Islet precursor cell (in vitro differentiated cells): ENCODE results near the gene ATXN7L1.
"Not testable (repeated sequence)": the region's sequence is repeated elsewhere in the genome, so short reads cannot be mapped to it uniquely, and the experiment has no call there.

Source experiments
- DNase-seq: peaks from one replicate; pipeline ENCODE4 v3.0.0-alpha.2; 2018

Gene ATXN7L1

DNA sequence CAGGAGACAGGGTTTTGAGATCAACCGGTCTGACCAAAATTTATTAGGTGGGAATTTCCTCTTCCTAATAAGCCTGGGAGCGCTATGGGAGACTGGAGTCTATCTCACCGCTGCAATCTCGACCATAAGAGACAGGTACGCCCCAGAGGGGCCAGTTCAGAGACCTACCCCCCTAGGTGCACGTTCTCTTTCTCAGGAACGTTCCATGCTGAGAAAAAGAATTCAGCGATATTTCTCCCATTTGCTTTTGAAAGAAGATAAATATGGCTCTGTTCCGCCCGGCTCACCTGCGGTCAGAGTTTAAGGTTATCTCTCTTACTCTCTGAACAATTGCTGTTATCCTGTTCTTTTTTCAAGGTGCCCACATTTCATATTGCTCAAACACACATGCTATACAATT lies 179.2 kb downstream of the ATXN7L1 start:
- DNase-seq = not testable (repeated sequence)

DNA sequence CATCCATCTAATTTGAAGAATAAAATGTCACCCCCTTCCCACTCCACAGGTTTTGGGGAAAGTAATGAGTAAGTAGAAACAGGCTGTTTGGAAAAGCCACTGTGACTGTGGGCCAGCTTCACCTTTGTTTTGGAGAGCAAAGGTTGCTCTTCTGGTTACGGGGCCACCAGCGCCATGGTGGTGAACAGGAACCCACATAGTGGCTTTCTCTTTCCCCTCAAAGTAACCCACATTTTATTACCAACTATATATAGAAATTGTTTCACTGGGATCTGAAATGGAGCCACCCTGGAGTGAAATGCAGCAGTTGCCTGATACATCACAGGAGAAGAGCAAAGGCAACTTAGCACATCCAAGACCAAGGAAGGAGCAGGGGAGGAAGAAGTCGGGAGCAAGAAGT lies 182.8 kb downstream of the ATXN7L1 start:
- DNase-seq = no peak

DNA sequence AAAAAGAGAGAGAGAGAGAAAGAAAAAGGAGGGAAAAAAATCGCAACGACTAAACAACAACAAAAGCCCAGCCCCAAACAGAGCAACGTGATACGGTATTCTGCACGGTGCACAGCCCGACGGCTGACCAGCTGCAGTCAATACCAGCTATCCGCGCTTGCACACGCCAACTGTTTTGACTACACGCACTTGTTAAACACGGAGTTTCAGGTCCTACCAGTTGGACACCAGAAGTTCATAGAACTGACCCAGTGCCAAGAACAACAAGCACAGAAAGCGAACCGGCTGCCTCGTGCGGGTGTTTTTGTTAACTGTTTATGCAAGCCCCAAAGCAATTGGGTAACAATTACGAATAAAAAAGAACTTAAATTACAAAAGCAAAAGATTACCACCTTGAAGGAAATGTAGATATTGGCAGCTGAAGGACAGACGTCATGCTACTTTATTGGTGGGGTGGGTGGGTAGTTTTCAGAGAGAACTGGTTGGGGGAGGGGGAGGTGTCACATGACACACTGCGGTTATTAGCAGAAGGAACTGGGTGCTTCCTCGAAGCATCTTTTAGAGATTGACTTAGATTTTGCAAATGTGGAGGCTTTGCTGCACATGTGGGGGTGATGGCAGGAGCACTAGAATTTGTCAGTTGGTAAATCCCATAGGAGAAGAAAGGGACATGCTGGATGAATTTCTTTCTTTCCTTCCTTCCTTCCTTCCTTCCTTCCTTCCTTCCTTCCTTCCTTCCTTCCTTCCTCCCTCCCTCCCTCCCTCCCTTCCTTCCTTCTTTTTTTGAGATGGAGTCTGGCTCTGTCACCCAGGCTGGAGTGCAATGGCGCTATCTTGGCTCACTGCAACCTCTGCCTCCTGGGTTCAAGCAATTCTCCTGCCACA lies 184.5 kb downstream of the ATXN7L1 start:
- peak; percentile 65 for DNase-seq

DNA sequence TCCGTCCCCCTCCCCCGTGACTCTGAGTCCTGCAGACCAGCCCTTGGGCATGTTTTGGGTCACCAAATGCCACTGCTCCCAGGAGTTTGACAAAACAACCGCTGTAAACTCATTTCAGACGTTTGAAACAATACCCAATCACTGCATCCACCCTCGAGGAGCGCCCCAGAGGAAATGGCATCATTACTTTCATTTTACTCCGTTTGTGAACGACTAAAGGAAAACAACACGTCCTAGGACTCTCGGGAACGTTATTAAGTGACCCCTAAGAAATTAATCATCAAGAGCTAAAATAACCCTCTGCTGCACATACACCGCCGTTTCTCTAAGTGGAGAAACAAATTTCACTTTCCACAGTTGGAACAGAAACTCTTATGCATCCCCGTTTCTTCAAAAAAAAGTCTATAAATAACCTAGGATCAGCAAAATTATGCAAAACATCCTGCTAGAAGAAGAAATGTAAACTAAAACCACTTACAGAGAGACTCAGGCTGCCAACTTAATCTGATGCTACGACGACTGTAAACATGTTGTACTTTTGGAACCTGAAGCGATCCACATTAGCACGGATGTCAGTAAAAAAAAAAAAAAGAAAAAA lies 185.2 kb downstream of the ATXN7L1 start:
- peak; percentile 70 for DNase-seq

DNA sequence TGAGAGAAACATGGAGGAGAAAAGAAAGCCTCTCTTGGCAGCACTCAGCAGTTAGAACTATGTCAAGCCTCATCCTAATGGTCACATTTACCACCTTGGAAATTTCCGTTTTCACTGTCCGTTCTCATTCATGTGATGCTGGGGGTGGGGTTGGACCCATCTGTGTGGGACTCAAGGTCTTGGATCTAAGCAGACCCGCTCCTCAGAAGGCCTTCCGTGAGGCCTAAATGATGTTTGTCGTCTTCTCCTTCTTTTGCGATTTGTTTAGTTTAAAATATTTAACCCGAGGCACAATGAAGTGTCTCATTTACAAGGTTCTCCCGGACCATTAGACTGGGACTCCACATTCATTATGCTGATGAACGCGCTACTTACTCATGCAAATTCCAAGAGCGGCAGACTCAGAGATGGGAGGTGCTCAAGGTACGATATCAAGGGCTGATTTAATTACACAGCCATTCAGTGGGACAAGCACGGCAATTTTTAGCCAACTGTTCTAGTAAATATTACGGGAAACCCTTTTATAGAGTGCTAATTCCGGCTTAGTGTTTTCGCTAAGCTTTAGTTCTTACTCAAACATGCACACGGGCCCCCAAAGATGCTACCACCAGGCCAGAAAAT lies 186.0 kb downstream of the ATXN7L1 start:
- DNase-seq = peak; percentile 66

DNA sequence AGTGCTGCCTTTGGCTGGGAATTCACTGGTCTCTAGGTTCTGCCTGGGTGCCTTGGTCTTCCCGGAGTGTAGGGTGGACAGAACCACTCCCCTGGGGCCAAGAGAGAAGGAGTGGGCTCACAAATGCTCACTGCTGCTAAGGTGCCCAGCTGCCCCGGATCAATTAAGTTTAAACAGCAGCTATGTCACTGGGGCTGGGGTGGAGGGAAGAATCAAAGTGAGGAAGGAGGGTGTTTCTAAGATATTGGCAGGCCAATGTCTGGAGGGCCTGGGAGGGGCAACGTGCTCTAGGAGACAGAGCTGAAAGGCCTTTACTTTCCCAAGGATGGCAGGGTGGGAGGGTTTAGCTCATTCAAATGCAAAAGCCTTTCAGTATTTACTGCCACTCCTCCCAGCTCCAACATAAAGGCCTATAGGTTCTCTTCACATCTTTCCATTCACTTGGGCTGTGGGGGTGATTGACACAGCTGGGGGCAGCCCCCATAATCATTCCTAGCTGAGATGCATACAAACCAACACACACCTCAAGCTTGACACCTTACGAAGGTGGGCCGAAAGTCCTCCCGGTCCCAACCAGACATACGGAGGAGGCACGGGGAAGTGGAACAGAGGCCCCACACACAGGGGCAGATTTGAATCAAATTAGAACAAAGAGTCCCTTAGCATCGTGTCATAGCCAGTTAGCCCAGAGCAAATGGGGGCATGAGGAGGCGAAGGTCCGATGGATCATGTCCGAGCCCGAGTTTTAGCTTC lies 187.2 kb downstream of the ATXN7L1 start:
- DNase-seq = peak; percentile 65

DNA sequence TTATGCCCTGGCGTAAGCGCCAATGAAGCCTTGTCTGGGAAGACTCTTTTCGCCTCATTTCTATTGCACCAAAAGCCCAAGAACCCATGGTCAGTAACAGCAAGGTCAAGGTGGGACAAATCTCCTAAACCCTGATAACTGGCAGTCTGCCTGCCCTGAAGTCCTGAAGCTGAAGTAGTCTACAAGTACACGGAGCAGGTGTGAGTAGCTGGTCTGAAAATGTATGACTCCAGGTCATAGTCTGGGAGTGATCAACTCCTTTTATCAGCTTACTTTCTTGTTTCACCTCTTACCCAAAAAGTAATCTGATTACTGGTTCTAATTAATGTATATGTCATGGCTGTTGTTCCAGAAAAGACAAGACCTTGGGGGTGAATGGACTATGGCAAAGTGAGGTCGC lies 187.8 kb downstream of the ATXN7L1 start:
- no peak for DNase-seq

DNA sequence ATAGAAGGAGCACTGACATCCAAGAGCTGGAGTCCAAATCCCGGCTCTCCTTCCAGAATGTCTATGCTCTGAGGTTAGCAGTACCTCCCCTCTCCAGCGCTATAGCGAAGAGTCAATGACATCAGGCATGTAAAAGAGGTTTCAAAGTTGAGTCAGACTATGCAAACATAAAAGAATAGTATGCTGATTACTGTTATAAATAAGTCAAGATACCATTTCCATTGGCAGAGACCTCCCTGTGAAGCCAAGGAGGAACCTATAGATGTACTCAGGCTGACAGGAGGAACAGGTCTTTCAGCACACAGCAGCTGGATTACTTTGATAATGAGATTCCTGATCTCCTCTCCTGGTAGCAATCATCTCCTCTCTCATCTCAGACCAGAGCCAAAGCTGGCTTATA lies 191.2 kb downstream of the ATXN7L1 start:
- no peak for DNase-seq

DNA sequence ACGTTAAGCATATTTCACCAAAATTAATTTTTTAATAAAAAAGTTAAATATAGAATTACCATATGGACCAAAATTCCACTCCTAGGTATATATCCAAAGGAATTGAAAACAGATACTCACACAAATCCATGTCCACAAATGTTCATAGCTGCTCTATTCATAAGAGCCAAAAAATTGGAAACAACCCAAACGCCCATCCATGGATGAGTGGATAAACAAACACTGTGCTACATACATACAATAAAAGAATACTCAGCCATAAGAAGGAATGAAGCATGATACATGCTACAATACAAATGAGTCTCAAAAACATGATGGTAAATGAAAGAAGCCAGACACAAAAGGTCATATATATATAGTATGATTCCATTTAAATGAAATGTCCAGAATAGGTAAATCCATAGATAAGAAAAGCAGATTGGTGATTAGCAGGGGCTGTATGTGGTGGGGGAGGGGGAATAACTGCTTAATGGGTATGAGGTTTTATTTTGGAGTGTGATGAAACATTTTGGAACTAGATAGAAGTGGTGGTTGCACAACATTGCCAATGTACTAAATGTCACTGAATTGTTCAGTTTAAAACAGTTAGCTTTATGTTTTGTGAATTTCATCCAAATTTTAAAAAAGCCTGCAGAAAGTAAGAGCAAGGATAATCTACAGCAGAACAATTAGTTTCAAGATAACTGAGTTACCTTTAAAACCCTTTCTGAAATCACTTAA lies 193.9 kb downstream of the ATXN7L1 start:
- DNase-seq = no peak

DNA sequence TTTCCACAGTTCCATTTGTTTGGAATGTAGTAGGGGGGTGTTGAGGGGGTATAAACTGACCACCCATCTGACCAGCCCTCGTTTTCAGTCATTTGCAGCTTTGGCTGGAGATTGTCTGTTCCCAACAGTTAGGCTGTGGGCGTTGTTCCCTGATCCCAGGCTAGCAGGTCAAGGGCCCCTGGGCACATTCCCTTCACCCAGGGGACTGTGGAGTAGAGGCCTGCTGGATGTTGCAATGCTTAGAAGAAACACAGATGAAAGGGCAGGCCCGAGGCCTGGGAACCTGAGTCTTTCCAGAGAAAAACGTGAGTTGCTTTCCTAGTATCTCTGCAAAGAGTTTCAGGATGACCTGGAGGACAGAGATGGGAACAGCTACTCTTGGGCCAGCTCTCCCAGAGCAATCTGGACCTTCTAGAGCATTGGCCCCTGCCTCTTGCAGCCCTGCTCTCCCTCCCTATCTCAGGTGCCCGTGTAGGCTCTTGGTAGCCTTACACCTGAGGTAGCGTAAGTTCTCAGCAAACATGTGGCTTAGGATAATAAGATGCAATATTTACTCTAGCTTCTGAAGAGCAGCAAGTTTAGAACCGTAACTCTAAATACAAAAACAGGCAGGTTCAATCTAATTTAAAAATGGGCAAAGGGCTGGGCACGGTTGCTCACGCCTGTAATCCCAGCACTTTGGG lies 195.8 kb downstream of the ATXN7L1 start:
- peak; percentile 93 for DNase-seq

DNA sequence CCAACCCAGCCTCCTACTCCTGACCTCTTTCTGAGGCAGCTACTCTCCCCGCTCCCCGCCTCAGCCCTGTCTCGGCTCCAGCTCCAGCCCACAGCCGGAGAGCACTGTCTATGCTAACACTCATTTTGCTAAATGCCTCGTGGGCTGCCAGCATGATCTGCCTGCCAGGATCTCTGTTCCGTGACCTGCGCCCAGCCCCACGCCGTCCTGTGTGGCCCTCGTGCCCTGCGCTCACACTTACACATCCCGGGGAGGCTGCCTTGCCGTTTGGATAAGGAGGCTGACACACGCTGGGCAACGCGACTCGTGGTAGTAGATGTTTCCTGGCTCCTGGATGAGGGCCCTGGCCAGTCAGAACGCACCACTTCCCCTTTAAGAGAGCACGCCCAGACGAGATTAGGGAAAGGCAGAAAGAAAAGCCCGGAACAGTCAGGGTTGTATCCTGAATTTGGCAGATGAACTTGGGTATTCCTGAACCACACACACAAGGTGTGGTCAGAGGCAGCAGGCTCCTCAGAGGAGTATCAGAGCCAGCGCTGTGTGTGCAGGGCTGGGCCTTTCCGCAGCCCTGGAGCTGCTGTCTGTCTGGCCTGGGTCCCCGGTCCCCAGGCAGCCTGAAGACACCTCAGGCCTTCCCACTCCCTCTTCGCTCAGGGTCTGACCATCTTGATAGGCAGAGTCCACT lies 197.4 kb downstream of the ATXN7L1 start:
- DNase-seq = no peak

DNA sequence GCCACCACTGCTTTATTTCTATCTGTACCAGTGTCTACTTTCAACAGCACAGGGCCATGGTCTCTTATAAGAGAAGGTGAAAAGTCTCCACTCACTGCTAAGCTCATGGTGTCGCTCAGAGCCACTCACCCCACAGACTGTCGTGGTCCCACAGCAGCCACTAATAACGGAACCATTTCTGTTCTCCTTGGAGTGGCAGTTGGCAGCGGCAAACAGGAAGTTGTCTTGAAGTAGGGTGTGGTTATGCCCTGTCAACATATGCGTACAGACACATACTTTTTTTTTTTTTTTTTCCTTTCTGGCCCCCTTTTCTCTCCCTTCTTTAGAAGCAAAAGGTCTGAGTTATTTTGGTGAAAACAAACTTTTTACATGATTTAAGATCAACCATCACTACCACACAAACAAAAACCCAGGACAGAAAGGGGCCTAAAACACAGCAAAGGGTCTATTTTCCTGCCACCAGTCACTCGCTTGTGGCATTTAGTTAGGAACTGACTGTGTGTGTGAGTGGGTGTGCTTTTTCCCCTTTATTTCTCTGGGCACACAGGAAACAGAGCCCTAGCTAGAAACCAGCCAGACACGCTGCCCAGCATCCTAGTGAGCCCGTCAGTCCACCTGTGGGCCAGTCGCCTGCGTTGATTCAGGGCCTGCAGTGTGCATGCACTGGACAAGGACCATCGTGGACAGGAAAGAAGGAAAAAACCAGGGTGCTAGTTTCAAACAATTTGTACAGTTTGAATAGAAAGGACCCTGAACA lies 198.4 kb downstream of the ATXN7L1 start:
- DNase-seq = no peak

DNA sequence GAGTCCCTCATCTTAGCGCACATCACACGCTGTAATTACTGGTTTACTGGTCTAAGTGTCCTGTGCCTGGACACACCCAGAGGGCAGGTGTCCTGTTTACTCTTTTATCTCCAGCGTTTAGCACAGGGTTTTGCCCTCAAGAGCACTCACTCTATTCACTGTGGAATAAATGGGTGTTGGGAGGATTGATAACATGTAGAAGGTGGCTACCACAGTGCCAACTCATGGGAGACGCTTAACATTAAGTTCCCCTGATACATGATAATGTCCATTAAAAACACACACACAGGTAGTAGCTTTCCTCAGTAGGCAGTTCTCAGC lies 199.0 kb downstream of the ATXN7L1 start:
- DNase-seq = no peak

DNA sequence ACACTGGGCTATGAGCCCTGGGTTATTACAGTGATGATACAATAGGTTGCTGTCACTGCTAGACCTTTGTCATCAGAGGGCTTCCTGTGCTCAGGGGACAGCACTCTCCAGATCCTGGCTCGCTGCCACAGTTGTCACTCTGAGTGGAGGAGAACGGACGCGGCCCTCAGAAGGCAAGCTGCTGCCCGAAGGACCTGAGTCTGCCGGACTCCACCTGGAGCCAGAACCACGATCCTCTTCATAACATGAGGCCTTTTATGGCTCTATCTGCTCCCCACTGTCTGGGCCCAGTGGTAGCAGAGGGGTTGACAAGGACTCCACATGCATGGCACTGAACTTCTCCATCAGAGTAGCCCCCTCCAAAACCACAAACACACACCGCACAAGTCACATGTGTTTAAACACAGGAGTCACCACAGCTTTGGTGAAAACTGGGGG lies 200.4 kb downstream of the ATXN7L1 start:
- no peak for DNase-seq

DNA sequence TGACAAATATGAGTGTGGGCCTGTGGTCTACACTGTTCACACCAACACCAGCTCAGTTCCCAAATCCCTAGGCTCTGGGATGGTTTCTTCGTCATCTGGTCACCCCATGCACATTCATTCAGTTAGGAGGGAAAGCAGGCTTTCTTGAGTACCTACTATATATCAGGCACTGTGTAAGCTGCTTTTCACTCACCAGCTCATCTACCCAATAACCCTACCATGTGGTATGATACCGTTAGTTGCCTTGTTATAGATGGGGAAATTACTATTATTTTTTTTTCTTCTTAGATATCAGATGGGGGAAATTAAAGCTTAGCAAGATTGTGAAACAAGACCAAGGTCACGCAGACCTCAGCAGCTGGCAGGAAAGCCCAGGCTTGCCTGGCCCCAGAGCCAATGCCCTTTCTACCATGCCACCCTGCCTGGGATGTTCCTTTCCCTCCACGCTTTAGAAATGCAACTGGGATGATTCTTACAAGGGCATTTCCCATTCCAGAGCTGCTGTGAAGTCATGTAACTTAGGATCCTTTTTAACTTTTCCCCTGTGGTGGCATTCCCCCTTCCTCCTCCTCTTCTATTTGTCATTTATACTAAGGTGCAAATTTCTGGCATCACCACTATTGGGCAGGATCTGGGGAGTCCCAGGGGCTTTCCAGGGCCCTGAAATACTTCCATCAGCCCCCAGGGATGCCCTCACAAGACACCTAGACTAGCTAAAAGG lies 202.0 kb downstream of the ATXN7L1 start:
- DNase-seq = no peak

DNA sequence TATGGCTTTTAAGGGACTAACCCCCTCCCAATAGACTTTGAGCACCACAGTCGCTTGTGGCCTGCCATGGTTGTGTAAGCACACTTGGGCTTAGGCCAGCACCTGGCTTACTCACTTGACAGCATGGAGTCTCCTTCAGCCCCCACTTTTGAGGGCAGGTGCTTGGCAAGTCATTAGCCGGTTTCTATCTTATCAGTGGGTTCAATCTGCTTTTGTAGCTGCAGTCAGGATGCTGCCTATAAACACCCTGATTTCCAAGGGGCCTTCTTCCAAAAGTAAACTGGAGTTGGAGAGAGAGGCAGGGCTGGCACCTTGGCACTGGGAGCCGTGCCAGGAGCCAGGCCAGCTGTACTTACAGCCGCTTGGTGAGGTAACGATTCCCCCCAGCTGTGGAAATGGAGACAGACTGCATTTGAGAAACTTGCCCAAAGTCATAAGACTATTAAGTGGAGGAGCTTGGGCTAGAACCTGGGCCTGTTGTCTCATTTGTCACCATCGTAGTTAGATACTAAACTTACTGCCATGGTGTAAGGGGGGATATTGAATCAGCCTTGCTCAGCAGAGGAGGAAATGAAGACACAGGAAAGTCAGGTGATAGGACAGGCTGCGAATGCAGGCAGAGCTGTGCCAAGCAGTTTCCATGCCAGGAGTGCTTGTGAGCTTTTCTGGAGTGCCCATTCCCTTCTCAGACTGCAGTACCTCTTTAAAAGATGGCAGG lies 202.9 kb downstream of the ATXN7L1 start:
- no peak for DNase-seq

DNA sequence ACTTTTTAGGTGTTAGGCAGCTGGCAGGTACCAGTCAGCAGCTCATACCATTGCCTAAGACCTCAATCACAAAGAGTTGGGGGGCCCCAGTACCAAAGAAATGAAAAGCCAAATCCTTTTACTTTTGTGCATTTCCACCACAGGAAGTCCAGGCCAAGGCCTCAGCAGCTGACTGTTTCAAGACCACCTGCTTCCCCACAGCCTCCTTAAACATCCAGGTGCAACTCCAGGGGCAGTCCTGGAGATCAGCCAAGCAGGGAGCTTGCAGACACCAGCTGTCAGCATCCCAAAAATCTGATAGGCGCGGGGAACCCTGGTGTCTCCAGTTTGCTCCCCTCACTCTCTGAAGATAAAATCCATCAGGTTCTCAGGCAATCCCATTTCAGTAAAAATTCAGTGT lies 203.6 kb downstream of the ATXN7L1 start:
- DNase-seq = no peak

DNA sequence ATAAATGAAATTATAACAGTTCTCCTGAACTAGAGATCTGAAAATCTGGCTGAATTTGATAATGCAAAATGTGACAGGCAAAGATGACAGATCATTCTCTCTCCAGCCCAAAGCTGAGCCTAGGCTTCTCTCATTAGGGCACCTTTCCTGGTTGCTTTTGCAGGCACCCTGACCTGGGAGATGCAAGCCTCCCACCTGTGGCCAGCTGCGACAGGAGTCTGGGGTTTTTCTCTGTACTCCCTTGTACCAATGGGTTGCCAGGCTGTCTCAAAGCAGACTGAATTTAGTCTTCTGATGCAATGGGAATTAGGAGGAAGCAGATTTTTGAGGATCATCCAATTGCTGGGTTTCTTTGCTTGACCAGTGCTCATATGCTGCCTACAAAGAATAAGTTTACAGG lies 210.1 kb downstream of the ATXN7L1 start:
- DNase-seq = no peak

DNA sequence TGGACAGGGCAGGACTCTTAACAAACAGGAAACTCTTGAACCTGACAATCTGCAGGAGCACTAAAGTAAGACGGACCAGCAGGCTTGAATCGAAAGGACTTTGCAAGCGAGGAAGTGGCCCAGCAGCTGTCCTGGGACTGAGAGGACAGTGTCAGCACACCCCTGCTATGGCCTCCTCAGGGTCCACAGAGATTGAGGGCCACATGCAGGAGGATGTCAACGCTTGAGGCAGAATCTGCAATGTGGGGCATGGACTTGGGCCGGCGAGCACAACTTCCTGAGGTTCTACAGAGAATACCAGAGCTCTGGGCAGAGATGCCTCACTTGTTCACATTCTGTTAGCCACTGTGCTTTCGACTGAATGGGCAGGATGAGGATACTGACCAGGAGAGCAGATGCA lies 210.7 kb downstream of the ATXN7L1 start:
- no peak for DNase-seq
